Psoas muscle (tissue), 8 donors: ENCODE measurements around the gene ERC2. TPM values are rescaled to one million over a fixed set of nuclear protein-coding genes. Genes with fewer than 3 reads are reported as not detected.

Source experiments
- ATAC-seq, 4 donors: fragments of 200-7000 bp; cut with Tn5 transposase; one replicate each; pipeline ENCODE4 v1.9.1; 2020; ENCODE audit warnings: moderate library complexity in 3 of 4, mild to moderate bottlenecking in 2 of 4
- DNase-seq, 2 donors: peaks; one replicate each; pipeline ENCODE4 v3.0.0-alpha.2; 2020
- H3K27ac ChIP-seq: fragments of 200-600 bp; one replicate; pipeline ENCODE4 v1.8.0; 2022
- H3K27me3 ChIP-seq, 3 donors: fragments of 200-600 bp in 1 of 3; one replicate each; pipeline versions ENCODE4 v1.6.1 to v1.8.0; 2013 to 2022; ENCODE audit warnings: low read length in 2 of 3, mild to moderate bottlenecking in 2 of 3, moderate library complexity in 1 of 3; ENCODE audit not compliant: insufficient read depth in 3 of 3
- H3K36me3 ChIP-seq, 2 donors: fragments of 200-600 bp in 1 of 2; one replicate each; pipeline versions ENCODE4 v1.6.1 to v1.8.0; 2013 to 2022; ENCODE audit warnings: low read depth in 1 of 2, mild to moderate bottlenecking in 1 of 2, moderate library complexity in 1 of 2; ENCODE audit not compliant: insufficient read depth in 1 of 2
- H3K4me1 ChIP-seq: fragments of 200-600 bp; one replicate; pipeline ENCODE4 v1.8.0; 2022
- H3K4me3 ChIP-seq: fragments of 200-600 bp; one replicate; pipeline ENCODE4 v1.8.0; 2022; ENCODE audit warnings: mild to moderate bottlenecking
- H3K9me3 ChIP-seq: fragments of 200-600 bp; one replicate; pipeline ENCODE4 v1.8.0; 2022
- CTCF ChIP-seq: fragments of 200-600 bp; IDR thresholded peaks from one replicate; pipeline ENCODE4 v1.8.0; 2022; ENCODE audit warnings: antibody characterized with exemption
- WGBS, 3 donors: extraction: QIAGEN DNeasy Blood & Tissue Kit; methylation state at CpG; one replicate each; pipeline versions ENCODE4 v1.1.6 to v1.1.7; 2013; 5-methylcytosine and 5-hydroxymethylcytosine counted together
- intact Hi-C, 2 donors: fragments of 100-400 bp; cut with DNase I; formaldehyde crosslinking; loops; one replicate each; pipeline versions ENCODE4 v1.11.0 to v1.14.2; 2022
- polyA plus RNA-seq, 3 donors: library from polyadenylated mRNA; stranded (reverse); fragments of 200-250 nt; gene quantifications; one replicate each; pipeline ENCODE4 v1.2.3, GENCODE V29; 2013
- total RNA-seq, 4 donors: library from RNA; stranded (reverse); fragmentation: NEBNext Ultra II Directional in 2 of 4; extraction: Animal tissue kit (Norgen Biotek cat#: 25700) in 2 of 4; gene quantifications; one replicate each; pipeline versions ENCODE4 v1.2.1 to v1.2.4, GENCODE V29; 2021 to 2023
- donor health status: healthy with polysubstance abuse.
- donor health status: DM: no; HTN: no; CAD: no; lungs with moderate emphysema.
- donor health status: Bipolar disorder and iron deficiency.
- donor health status: healthy.
- donor health status: DM: yes; HTN: yes; CAD: no.
- donor health status: DM: no; HTN: no; CAD: no.
- donor health status: DM: no; HTN: no; CAD: no.
- donor health status: DM: yes; HTN: yes; CAD: no.

ERC2 gene
- total and polyA plus RNA-seq, 7 donors: 0.04 to 0.15 TPM; not detected in 5

GRCh38 chr3:56424885-56425284 is 43.4 kb downstream of the ERC2 start:
- intact Hi-C loops: no loop called here
- WGBS, 3 donors: 89 to 94% (median 94%) methylated on average over 3 of the region's 3 CpGs
- no peak overlapping the region for H3K4me3 ChIP-seq

DNA sequence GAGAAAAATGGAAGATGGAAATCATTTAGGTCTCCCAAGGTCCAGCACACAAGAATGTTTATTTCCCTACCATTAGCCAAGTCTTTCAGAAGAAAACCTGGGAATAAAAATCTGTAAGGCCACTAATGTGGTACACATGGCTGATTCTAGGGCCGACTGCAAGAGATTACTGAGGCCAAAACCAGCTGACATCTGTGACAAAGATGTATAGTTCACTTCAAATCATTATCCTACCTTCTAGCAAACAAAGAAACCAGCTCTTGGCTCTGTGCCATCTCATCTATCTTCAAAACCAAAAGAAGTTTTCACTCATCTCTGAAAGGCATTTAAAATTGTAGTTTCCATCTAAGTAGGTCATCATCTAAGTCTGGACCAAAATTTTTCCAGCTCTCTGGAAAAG is 43.9 kb downstream of the ERC2 start:
- Histone ChIP-seq H3K36me3 (no peaks in the 10 kb centered on the region), H3K27me3 (no peaks in the 10 kb centered on the region), H3K27ac (no peak overlapping the region), H3K4me1 (no peaks in the 10 kb centered on the region), H3K9me3 (no peaks in the 10 kb centered on the region), H3K4me3 (no peak overlapping the region)
- intact Hi-C loops: no loop called here
- WGBS, 3 donors: 38 to 57% (median 53%) methylated on average over 1 of the region's 1 CpG
- ATAC-seq (no peak), DNase-seq (no peak)
- no peak for TF ChIP-seq CTCF

More at GRCh38 chr3:56424885-56425284, 43.4 kb downstream of the ERC2 start:
- Histone ChIP-seq H3K27ac (no peak overlapping the region), H3K27me3 (no peaks in the 10 kb centered on the region), H3K9me3 (no peaks in the 10 kb centered on the region), H3K36me3 (no peaks in the 10 kb centered on the region), H3K4me1 (no peaks in the 10 kb centered on the region)
- ATAC-seq (no peak), DNase-seq (no peak)
- no peak for TF ChIP-seq CTCF

GRCh38 chr3:56423661-56424099 is 44.6 kb downstream of the ERC2 start:
- no peak for DNase-seq
- Histone ChIP-seq H3K27ac (no peak overlapping the region), H3K9me3 (no peaks in the 10 kb centered on the region), H3K4me3 (no peak overlapping the region), H3K36me3 (no peaks in the 10 kb centered on the region), H3K27me3 (no peaks in the 10 kb centered on the region), H3K4me1 (no peaks in the 10 kb centered on the region)
- no peak for TF ChIP-seq CTCF
- ATAC-seq: no peak
- intact Hi-C loops: no loop called here
- WGBS, 3 donors: 54 to 62% (median 60%) methylated on average over 5 of the region's 5 CpGs

GRCh38 chr3:56422316-56422715 is 46.0 kb downstream of the ERC2 start:
- no peaks in the 10 kb centered on the region for H3K9me3 ChIP-seq
- H3K36me3 ChIP-seq: no peaks in the 10 kb centered on the region
- intact Hi-C loops: no loop called here
- H3K27me3 ChIP-seq: no peaks in the 10 kb centered on the region
- no peak overlapping the region for H3K4me3 ChIP-seq
- ATAC-seq (no peak), DNase-seq (no peak)
- WGBS, 3 donors: 48 to 61% (median 50%) methylated on average over 2 of the region's 2 CpGs
- H3K27ac ChIP-seq: no peak overlapping the region
- no peaks in the 10 kb centered on the region for H3K4me1 ChIP-seq
- TF ChIP-seq CTCF: no peak

DNA sequence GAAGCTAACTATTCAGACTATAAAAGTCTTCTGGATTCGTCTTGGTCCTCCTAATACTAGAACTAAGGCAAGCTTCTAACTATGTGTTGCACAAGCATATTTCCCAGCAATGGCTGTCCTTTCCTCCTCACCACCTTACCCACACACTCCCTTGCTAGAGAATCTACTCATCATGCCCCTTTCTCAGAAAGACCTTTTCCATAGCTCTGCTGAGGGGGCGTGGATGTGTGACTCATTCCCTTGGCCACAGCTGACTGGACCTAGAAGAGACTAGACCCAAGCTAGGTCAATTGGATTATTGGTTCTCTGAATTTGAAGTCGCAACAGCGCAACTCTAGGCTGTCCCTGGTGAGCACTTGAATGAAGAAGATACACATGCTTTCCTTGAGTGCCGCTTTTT is 47.1 kb downstream of the ERC2 start:
- no peaks in the 10 kb centered on the region for H3K36me3 ChIP-seq
- ATAC-seq (no peak), DNase-seq (no peak)
- no peaks in the 10 kb centered on the region for H3K4me1 ChIP-seq
- H3K4me3 ChIP-seq: no peak overlapping the region
- no peaks in the 10 kb centered on the region for H3K9me3 ChIP-seq
- H3K27ac ChIP-seq: no peak overlapping the region
- no peak for TF ChIP-seq CTCF
- H3K27me3 ChIP-seq: no peaks in the 10 kb centered on the region
- intact Hi-C loops: no loop called here
- 89 to 91% (median 89%) methylated on average over 5 of the region's 5 CpGs for WGBS, 3 donors
